ENCODE data around the gene NKX2-4. TPM values are rescaled to one million over a fixed set of nuclear protein-coding genes. Genes with fewer than 3 reads are reported as not detected.

Gene NKX2-4
- total and polyA plus RNA-seq, 2 experiments from 2014 or later = not detected

GRCh38 chr20:21353236-21353635 is 44.1 kb downstream of the NKX2-4 start:
- H3K9me3 ChIP-seq (ENCODE audit: low read depth) = no peaks in the 10 kb centered on the region
- H3K27ac ChIP-seq = no peak overlapping the region
- no peak for TF ChIP-seq EZH2phosphoT487 (IDR thresholded peaks at IDR 0.05; ENCODE audit: low read depth, severe bottlenecking, unreplicated experiment)
- TF ChIP-seq EZH2 (IDR thresholded peaks at IDR 0.05; ENCODE audit: borderline replicate concordance) = no peak
- TF ChIP-seq CTCF (IDR thresholded peaks at IDR 0.05; ENCODE audit: poor library complexity) = no peak
- H3K4me1 ChIP-seq (ENCODE audit: insufficient read depth) = no peaks in the 10 kb centered on the region
- H3K9me2 ChIP-seq (replicated peaks; ENCODE audit: insufficient read depth) = no peaks in the 10 kb centered on the region
- H3K27me3 ChIP-seq = no peaks in the 10 kb centered on the region
- WGBS (ENCODE audit: low lambda C conversion rate, missing lambda C conversion rate) = 100% methylated on average over 1 of the region's 1 CpG
- no peaks in the 10 kb centered on the region for H4K20me1 ChIP-seq (ENCODE audit: insufficient read depth, poor library complexity, severe bottlenecking)
- no peak overlapping the region for H2AFZ ChIP-seq
- H3K4me3 ChIP-seq = no peak overlapping the region
- no peak for DNase-seq (ENCODE audit: low spot score)
- H3K79me2 ChIP-seq = no peaks in the 10 kb centered on the region
- no peak overlapping the region for H3K4me2 ChIP-seq
- no peaks in the 10 kb centered on the region for H3K36me3 ChIP-seq (replicated peaks; ENCODE audit: insufficient read depth, low read depth)

DNA sequence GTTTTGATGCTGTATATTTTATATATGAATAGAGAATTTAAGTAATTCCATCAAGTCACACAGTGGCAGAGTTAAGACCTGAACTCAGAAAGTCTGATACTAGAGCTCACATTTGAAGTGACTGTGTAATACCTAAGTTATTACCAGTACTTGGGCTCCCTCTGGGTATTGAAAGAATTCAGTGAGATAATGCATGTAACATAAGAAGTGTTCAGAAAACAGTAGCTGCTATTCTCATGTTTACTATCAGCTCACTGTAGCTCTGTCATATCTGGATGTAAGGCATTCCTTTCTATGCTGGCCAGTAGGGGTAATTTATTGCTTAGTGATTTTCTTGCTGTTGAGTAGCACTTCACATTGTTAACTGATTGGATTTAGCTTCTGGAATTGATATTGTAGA is 44.6 kb downstream of the NKX2-4 start:
- no peaks in the 10 kb centered on the region for H4K20me1 ChIP-seq (ENCODE audit: insufficient read depth, poor library complexity, severe bottlenecking)
- H3K9me3 ChIP-seq (ENCODE audit: low read depth) = no peaks in the 10 kb centered on the region
- no peaks in the 10 kb centered on the region for H3K36me3 ChIP-seq (replicated peaks; ENCODE audit: insufficient read depth, low read depth)
- no peaks in the 10 kb centered on the region for H3K4me1 ChIP-seq (ENCODE audit: insufficient read depth)
- H3K4me3 ChIP-seq = no peak overlapping the region
- H3K4me2 ChIP-seq = no peak overlapping the region
- H2AFZ ChIP-seq = no peak overlapping the region
- DNase-seq (ENCODE audit: low spot score) = no peak
- TF ChIP-seq EZH2phosphoT487 (IDR thresholded peaks at IDR 0.05; ENCODE audit: low read depth, severe bottlenecking, unreplicated experiment) = no peak
- no peak for TF ChIP-seq CTCF (IDR thresholded peaks at IDR 0.05; ENCODE audit: poor library complexity)
- no peak for TF ChIP-seq EZH2 (IDR thresholded peaks at IDR 0.05; ENCODE audit: borderline replicate concordance)
- no peaks in the 10 kb centered on the region for H3K27me3 ChIP-seq
- no peaks in the 10 kb centered on the region for H3K9me2 ChIP-seq (replicated peaks; ENCODE audit: insufficient read depth)
- no peaks in the 10 kb centered on the region for H3K79me2 ChIP-seq
- H3K27ac ChIP-seq = no peak overlapping the region

Small RNA genes lying within 50 kb of the gene (small RNA-seq; reads per million reads assigned to genes)
- gene RN7SKP140 = not detected

Other genes with a start within 250 kb of the NKX2-4 start
- gene XRN2, start 94.2 kb downstream of the NKX2-4 start, total RNA-seq = 73.7 and 79.1 TPM in 2 replicates
- gene XRN2, start 94.2 kb downstream of the NKX2-4 start, polyA plus RNA-seq = 39.6 and 42.7 TPM in 2 replicates
- 0.33 TPM in 1 of 2 replicates, not detected in the other for gene NKX2-2, start 116.5 kb upstream of the NKX2-4 start, total RNA-seq
- not detected in 2 replicates for gene NKX2-2, start 116.5 kb upstream of the NKX2-4 start, polyA plus RNA-seq

Measured in hepatocyte (in vitro differentiated cells).